GM10248 (cell line): ENCODE data around the gene NRG4.
"Not testable (repeated sequence)": the region's sequence is repeated elsewhere in the genome, so short reads cannot be mapped to it uniquely, and the experiment has no call there.

ENCODE experiments used
- CTCF ChIA-PET: fragments of 300-600 bp; sonication (Branson Sonifier 250); formaldehyde crosslinking; extraction: SDS; loops from one replicate; lab custom pipeline; 2021; ENCODE audit warnings: antibody characterized with exemption; lab: Yijun Ruan, JAX
- POLR2A ChIA-PET: fragments of 350-650 bp; sonication (Branson Sonifier 250); formaldehyde crosslinking; extraction: SDS; loops from one replicate; lab custom pipeline; 2020; ENCODE audit warnings: antibody characterized with exemption; lab: Yijun Ruan, JAX
- DNase-seq: peaks from one replicate; pipeline ENCODE4 v3.0.0; 2012; ENCODE audit errors: extremely low spot score
- CTCF ChIP-seq: IDR thresholded peaks from 2 replicates; pipeline ENCODE4 v1.5.1; 2012; ENCODE audit warnings: mild to moderate bottlenecking, low read depth; ENCODE audit errors: extremely low read depth, missing control alignments, control extremely low read depth

Gene NRG4

GRCh38 chr15:75924576-75924975, 87.6 kb downstream of the NRG4 start:
- no peak for TF ChIP-seq CTCF
- POLR2A ChIA-PET, result no interaction called here

GRCh38 chr15:75923756-75924155, 88.5 kb downstream of the NRG4 start:
- POLR2A ChIA-PET, result no interaction called here
- TF ChIP-seq CTCF, result no peak
- CTCF ChIA-PET, result interaction anchor here (0.9 to 1.8 kb wide), 4 partner anchors 8 to 216 kb away, joined by 3 to 6 read pairs (median 4); no protein-coding TSS in a partner anchor
- DNase-seq, result no peak

More at GRCh38 chr15:75924576-75924975, 87.6 kb downstream of the NRG4 start:
- CTCF ChIA-PET, result interaction anchor here (1.8 kb wide), 1 partner anchor 14 kb away, joined by 6 read pairs; no protein-coding TSS in a partner anchor
- DNase-seq, result no peak

GRCh38 chr15:75921732-75922703, 90.2 kb downstream of the NRG4 start:
- ChIA-PET POLR2A (interaction anchor here (0.5 kb wide), 1 partner anchor 354 kb away, joined by 3 read pairs; no protein-coding TSS in a partner anchor), CTCF (interaction anchor here (0.6 to 2.9 kb wide), 12 partner anchors 8 to 416 kb away, joined by 3 to 9 read pairs (median 3); no protein-coding TSS in a partner anchor)
- TF ChIP-seq CTCF, result peak; percentile 25
- DNase-seq, result no peak

GRCh38 chr15:75920079-75920478, 92.1 kb downstream of the NRG4 start:
- no peak for DNase-seq
- CTCF ChIA-PET, result interaction anchor here (1.2 to 2.9 kb wide), 2 partner anchors 10 to 20 kb away, joined by 3 to 9 read pairs; no protein-coding TSS in a partner anchor
- POLR2A ChIA-PET, result no interaction called here
- TF ChIP-seq CTCF, result no peak

- no peak for TF ChIP-seq CTCF
- POLR2A ChIA-PET, result no interaction called here
- no peak for DNase-seq
- CTCF ChIA-PET, result interaction anchor here (1.0 to 1.1 kb wide), 2 partner anchors 11 to 15 kb away, joined by 3 read pairs; partner anchors contain the start of gene FBXO22
Observed at GRCh38 chr15:75918135-75918534, 94.1 kb downstream of the NRG4 start.

DNA sequence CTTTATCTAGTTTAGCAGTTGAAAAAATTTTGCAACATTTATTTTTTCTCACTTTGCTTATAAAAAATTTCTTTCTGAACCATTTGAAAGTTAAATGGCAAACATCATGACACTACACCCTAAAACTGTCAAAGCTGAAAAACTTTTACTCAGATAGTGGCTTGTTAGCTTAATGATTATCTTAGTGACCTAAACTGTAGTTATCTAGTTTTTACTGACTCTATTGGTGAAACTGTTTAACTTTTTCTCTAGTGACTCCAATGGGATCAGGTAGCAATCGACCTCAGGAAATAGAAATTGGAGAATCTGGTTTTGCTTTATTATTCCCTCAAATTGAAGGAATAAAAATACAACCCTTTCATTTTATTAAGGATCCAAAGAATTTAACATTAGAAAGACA, 95.2 kb downstream of the NRG4 start:
- CTCF ChIA-PET, result no interaction called here
- DNase-seq, result no peak
- TF ChIP-seq CTCF, result no peak
- POLR2A ChIA-PET, result no interaction called here

GRCh38 chr15:75910355-75910754, 101.9 kb downstream of the NRG4 start:
- POLR2A ChIA-PET, DNase-seq: not testable (repeated sequence)
- CTCF ChIA-PET, result interaction anchor here (1.5 to 2.3 kb wide), 2 partner anchors 11 to 14 kb away, joined by 3 to 6 read pairs; no protein-coding TSS in a partner anchor
